NCI-H446 (cell line): ENCODE measurements around the gene CEP164.
"Not testable (repeated sequence)": the region's sequence is repeated elsewhere in the genome, so short reads cannot be mapped to it uniquely, and the experiment has no call there.

Source experiments
- DNase-seq, 2 experiments: peaks; one replicate each; lab custom pipeline; 2025; lab: John Stamatoyannopoulos, UW

The CEP164 gene

GRCh38 chr11:117305145-117305544 lies 22.5 kb upstream of the CEP164 start:
- no peak for DNase-seq

GRCh38 chr11:117309310-117309709 lies 18.3 kb upstream of the CEP164 start:
- no peak for DNase-seq

GRCh38 chr11:117313091-117313490 lies 14.6 kb upstream of the CEP164 start:
- no peak for DNase-seq

GRCh38 chr11:117313828-117314768 lies 13.6 kb upstream of the CEP164 start:
- DNase-seq = no peak

- DNase-seq = no peak
Observed at GRCh38 chr11:117314840-117315239, 12.8 kb upstream of the CEP164 start.

GRCh38 chr11:117315285-117316196 lies 12.1 kb upstream of the CEP164 start:
- no peak for DNase-seq

GRCh38 chr11:117316197-117316961 lies 11.3 kb upstream of the CEP164 start, which contains the start of gene BACE1:
Gene BACE1, minus strand, starts transcription at chr11:117316256. Its CDS starts 461 bp downstream, at chr11:117315795.
- DNase-seq = peak; percentile 46 to 92

GRCh38 chr11:117318738-117319137 lies 8.9 kb upstream of the CEP164 start:
- DNase-seq = no peak

GRCh38 chr11:117319214-117319840 lies 8.3 kb upstream of the CEP164 start:
- no peak for DNase-seq

- not testable (repeated sequence) for DNase-seq
Observed at GRCh38 chr11:117327255-117327566, 443 bp upstream of the CEP164 start.

GRCh38 chr11:117328375-117329010 lies 839 bp downstream of the CEP164 start:
- DNase-seq = peak in 1 of 2 experiments; percentile 46

GRCh38 chr11:117332843-117333242 lies 5.2 kb downstream of the CEP164 start:
- no peak for DNase-seq

- no peak for DNase-seq
Observed at GRCh38 chr11:117333917-117334316, 6.3 kb downstream of the CEP164 start.

- DNase-seq = no peak
Observed at GRCh38 chr11:117334896-117335295, 7.2 kb downstream of the CEP164 start.

GRCh38 chr11:117335399-117335798 lies 7.7 kb downstream of the CEP164 start:
- no peak for DNase-seq

GRCh38 chr11:117337076-117337475 lies 9.4 kb downstream of the CEP164 start:
- no peak for DNase-seq

GRCh38 chr11:117345039-117345438 lies 17.4 kb downstream of the CEP164 start:
- no peak for DNase-seq

GRCh38 chr11:117354550-117354949 lies 26.9 kb downstream of the CEP164 start:
- no peak for DNase-seq

- no peak for DNase-seq
Observed at GRCh38 chr11:117356126-117356890, 28.7 kb downstream of the CEP164 start.

- DNase-seq = no peak
Observed at GRCh38 chr11:117361432-117361831, 33.8 kb downstream of the CEP164 start.
